ENCODE results near the gene CDC14A.

DNA sequence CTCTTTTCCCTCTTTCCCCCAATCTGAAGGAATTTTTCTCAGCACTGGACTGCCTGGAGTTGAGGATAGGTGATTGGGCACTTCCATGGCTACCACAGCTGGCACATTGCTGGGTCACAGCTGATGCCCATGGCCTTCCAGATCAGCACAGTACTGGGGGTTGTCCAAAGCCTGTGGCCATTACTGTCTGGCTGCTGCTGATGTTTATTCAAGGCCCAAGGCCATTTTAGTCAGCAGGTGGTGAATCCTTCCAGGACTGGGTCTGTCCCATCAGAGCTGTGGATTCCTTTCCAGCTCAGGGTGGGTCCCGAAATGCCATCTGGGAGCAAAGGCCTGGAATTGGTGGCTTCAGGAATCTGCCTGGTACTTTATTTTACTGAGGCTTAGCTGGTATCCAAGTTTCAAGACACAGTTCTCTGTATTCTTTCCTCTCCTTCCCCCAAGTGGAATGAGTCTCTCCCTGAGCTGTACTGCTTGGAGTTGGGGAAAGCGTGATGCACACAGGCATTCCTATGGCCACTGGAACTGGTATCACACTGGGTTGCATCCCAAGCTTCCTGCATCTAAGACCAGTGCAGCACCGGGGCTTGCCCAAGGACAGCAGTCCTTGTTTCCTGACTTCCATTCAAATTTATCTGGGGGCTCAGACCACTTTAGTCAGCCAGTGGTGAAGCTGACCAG, 204.8 kb downstream of the CDC14A start:
- TF ChIP-seq GATA3 (IDR thresholded peaks at IDR 0.05; ENCODE audit: low read depth, low read length) (no peak), GATA2 (IDR thresholded peaks at IDR 0.05; ENCODE audit: low read depth, low read length) (no peak)

Measured in SH-SY5Y (cell line).